A673 (cell line): ENCODE results near the gene USHBP1. TPM values are rescaled to one million over a fixed set of nuclear protein-coding genes. Genes with fewer than 3 reads are reported as not detected.

Experiments used
- BruUV-seq: library from RNA; stranded (reverse); fragments of 400-500 nt; replicated peaks from 2 replicates; lab custom pipeline; 2021; lab: Mats Ljungman, UMichigan
- CTCF ChIA-PET: fragments of 300-600 bp; sonication (Branson Sonifier 250); formaldehyde crosslinking; loops from one replicate; lab custom pipeline; 2022; ENCODE audit warnings: antibody characterized with exemption; lab: Charles Lee
- POLR2A ChIA-PET: fragments of 300-600 bp; sonication (Branson Sonifier 250); formaldehyde crosslinking; loops from one replicate; lab custom pipeline; 2022; ENCODE audit warnings: antibody characterized with exemption; ENCODE audit not compliant: low non-redundant PET; lab: Charles Lee
- DNase-seq: peaks from one replicate; pipeline ENCODE4 v3.0.0-alpha.2; 2015; ENCODE audit warnings: low spot score
- H3K27ac ChIP-seq: fragments of 200-600 bp; sonication (generic); 2 replicates; pipeline ENCODE4 v1.5.1; 2016; ENCODE audit warnings: mixed run types, low read depth, mild to moderate bottlenecking, mixed read lengths, antibody characterized with exemption, low read length; ENCODE audit not compliant: poor library complexity, severe bottlenecking
- H3K27me3 ChIP-seq: fragments of 200-600 bp; sonication (generic); replicated peaks from 2 replicates; pipeline ENCODE4 v1.6.1; 2017; ENCODE audit warnings: mixed run types, low read depth, mild to moderate bottlenecking, mixed read lengths, antibody characterized with exemption, low read length; ENCODE audit not compliant: insufficient read depth, poor library complexity
- H3K36me3 ChIP-seq: fragments of 200-600 bp; sonication (generic); 2 replicates; pipeline ENCODE4 v1.6.1; 2016; ENCODE audit warnings: mixed run types, mild to moderate bottlenecking, mixed read lengths, antibody characterized with exemption, low read length; ENCODE audit not compliant: insufficient read depth, poor library complexity, severe bottlenecking
- H3K4me1 ChIP-seq: fragments of 200-600 bp; sonication (generic); 2 replicates; pipeline ENCODE4 v1.6.1; 2017; ENCODE audit warnings: mixed run types, mild to moderate bottlenecking, mixed read lengths, antibody characterized with exemption, low read length; ENCODE audit not compliant: insufficient read depth, poor library complexity, severe bottlenecking
- H3K4me3 ChIP-seq: fragments of 200-600 bp; sonication (generic); 2 replicates; pipeline ENCODE4 v1.5.1; 2016; ENCODE audit warnings: low read depth, mixed run types, mild to moderate bottlenecking, mixed read lengths, low read length; ENCODE audit not compliant: poor library complexity, severe bottlenecking
- H3K9me3 ChIP-seq: fragments of 200-600 bp; sonication (generic); 2 replicates; pipeline ENCODE4 v1.6.1; 2016; ENCODE audit warnings: mixed run types, low read depth, mild to moderate bottlenecking, mixed read lengths, antibody characterized with exemption, low read length; ENCODE audit not compliant: poor library complexity, severe bottlenecking
- EZH2 ChIP-seq: fragments of 200-600 bp; sonication (generic); IDR thresholded peaks from 2 replicates; pipeline ENCODE4 v1.6.1; 2017; ENCODE audit warnings: borderline replicate concordance, low read depth, mild to moderate bottlenecking, mixed read lengths, antibody characterized with exemption, low read length; ENCODE audit not compliant: poor library complexity, severe bottlenecking
- intact Hi-C: fragments of 100-400 bp; cut with micrococcal nuclease; formaldehyde crosslinking; loops from one replicate; pipeline ENCODE4 v1.10.0; 2022; ENCODE audit not compliant: unreplicated experiment
- total RNA-seq: library from RNA; stranded (reverse); gene quantifications from 2 replicates; pipeline ENCODE4 v1.2.3, GENCODE V29; 2021
- TF ChIP-seq, protein P1 (sequence below): fragments of 300-800, 200-600 bp; sonication (generic); conservative IDR thresholded peaks from 2 replicates; pipeline ENCODE4 v1.5.1; 2017; ENCODE audit warnings: low read depth, mild to moderate bottlenecking, antibody characterized with exemption, low read length, moderate library complexity, mixed read lengths

The USHBP1 gene
- total RNA-seq, 1 experiment from 2014 or later = not detected

GRCh38 chr19:17232258-17232657 lies 32.3 kb downstream of the USHBP1 start:
- peaks cover 15% of the 10 kb centered on the region for H3K36me3 ChIP-seq
- no TSS peak for BruUV-seq
- no peaks in the 10 kb centered on the region for H3K27me3 ChIP-seq
- H3K27ac ChIP-seq = no peak overlapping the region
- POLR2A ChIA-PET = no interaction called here
- CTCF ChIA-PET = no interaction called here
- no peak for DNase-seq
- no peaks in the 10 kb centered on the region for H3K9me3 ChIP-seq
- TF ChIP-seq, protein P1, sequence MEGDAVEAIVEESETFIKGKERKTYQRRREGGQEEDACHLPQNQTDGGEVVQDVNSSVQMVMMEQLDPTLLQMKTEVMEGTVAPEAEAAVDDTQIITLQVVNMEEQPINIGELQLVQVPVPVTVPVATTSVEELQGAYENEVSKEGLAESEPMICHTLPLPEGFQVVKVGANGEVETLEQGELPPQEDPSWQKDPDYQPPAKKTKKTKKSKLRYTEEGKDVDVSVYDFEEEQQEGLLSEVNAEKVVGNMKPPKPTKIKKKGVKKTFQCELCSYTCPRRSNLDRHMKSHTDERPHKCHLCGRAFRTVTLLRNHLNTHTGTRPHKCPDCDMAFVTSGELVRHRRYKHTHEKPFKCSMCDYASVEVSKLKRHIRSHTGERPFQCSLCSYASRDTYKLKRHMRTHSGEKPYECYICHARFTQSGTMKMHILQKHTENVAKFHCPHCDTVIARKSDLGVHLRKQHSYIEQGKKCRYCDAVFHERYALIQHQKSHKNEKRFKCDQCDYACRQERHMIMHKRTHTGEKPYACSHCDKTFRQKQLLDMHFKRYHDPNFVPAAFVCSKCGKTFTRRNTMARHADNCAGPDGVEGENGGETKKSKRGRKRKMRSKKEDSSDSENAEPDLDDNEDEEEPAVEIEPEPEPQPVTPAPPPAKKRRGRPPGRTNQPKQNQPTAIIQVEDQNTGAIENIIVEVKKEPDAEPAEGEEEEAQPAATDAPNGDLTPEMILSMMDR = no peak
- no peak for TF ChIP-seq EZH2
- peaks cover 19% of the 10 kb centered on the region for H3K4me1 ChIP-seq
- H3K4me3 ChIP-seq = no peak overlapping the region
- intact Hi-C loops = no loop called here

DNA sequence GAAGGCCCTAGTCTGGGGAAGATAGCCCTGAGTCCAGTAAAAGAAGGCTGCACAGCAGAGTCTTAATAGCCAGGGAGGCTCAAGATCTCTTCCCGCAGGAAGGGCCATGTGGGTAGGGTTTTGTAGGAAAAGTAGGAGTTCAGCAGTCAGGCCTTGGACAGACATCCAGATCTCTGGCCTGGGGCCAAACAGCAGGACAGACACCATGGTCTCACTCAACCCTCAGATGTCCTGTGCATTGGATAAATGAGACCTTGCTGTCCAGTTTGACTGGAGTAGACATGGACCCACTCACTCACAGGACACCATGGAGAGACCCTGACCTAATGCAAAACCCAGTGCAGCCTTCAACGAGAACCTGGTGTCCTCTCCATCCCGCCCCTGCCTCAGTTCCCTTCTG lies 34.7 kb downstream of the USHBP1 start:
- Histone ChIP-seq H3K36me3 (peaks cover 15% of the 10 kb centered on the region), H3K4me1 (peaks cover 12% of the 10 kb centered on the region), H3K4me3 (no peak overlapping the region), H3K27ac (no peak overlapping the region), H3K27me3 (no peaks in the 10 kb centered on the region), H3K9me3 (no peaks in the 10 kb centered on the region)
- intact Hi-C loops = no loop called here
- DNase-seq = no peak
- TF ChIP-seq, protein P1 = no peak
- no peak for TF ChIP-seq EZH2
- no TSS peak for BruUV-seq
- ChIA-PET CTCF (no interaction called here), POLR2A (interaction anchor here (0.6 kb wide), 1 partner anchor 282 kb away, joined by 4 read pairs; no protein-coding TSS in a partner anchor)

DNA sequence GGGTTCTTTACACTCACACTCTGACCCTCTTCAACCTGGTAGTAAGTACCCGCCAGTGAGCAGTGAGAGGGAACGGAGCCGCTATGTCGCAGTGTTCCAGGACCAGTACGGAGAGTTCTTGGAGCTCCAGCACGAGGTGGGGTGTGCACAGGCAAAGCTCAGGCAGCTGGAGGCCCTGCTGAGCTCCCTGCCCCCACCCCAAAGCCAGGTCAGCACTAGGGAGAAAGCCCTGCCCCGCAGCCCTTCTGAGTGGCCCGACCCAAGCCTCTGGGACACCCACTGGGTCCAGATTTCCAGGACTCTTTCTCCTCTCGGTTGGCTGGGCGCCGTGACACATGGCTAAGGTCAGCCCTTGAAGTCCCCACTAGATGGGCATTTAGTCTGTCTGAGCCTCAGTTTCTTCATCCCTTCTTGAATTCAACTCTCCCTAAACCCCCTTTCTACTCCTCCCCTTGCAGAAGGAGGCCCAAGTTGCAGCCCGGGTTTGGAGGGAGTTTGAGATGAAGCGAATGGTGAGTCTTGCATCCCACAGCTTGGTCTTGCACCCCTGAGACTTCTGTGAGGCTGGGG lies 36.7 kb downstream of the USHBP1 start:
- POLR2A ChIA-PET = interaction anchor here (0.7 kb wide), 1 partner anchor 173 kb away, joined by 5 read pairs; no protein-coding TSS in a partner anchor
- CTCF ChIA-PET = no interaction called here
- peaks cover 5% of the 10 kb centered on the region for H3K4me1 ChIP-seq
- H3K36me3 ChIP-seq = peaks cover 15% of the 10 kb centered on the region
- no peaks in the 10 kb centered on the region for H3K9me3 ChIP-seq
- no peaks in the 10 kb centered on the region for H3K27me3 ChIP-seq
- intact Hi-C loops = no loop called here
- no peak overlapping the region for H3K4me3 ChIP-seq
- DNase-seq = no peak
- no peak overlapping the region for H3K27ac ChIP-seq
- TF ChIP-seq, protein P1 = no peak
- no peak for TF ChIP-seq EZH2
- no TSS peak for BruUV-seq
